ENCODE data around the gene TMEM107.

The TMEM107 gene

GRCh38 chr17:8161289-8162232, 14.6 kb downstream of the TMEM107 start:
- DNase-seq, result no peak

- DNase-seq, result no peak
Measured at GRCh38 chr17:8160741-8161221, 15.4 kb downstream of the TMEM107 start.

GRCh38 chr17:8160224-8160577, 16.0 kb downstream of the TMEM107 start:
- DNase-seq, result no peak

GRCh38 chr17:8159459-8160223, 16.5 kb downstream of the TMEM107 start:
- DNase-seq, result no peak

GRCh38 chr17:8159032-8159400, 17.2 kb downstream of the TMEM107 start:
- DNase-seq, result no peak

GRCh38 chr17:8158267-8159031, 17.7 kb downstream of the TMEM107 start:
- peak in 1 of 2 experiments; percentile 46 for DNase-seq

GRCh38 chr17:8156246-8156992, 19.8 kb downstream of the TMEM107 start:
- peak; percentile 100 for DNase-seq

- no peak for DNase-seq
Measured at GRCh38 chr17:8155996-8156245, 20.3 kb downstream of the TMEM107 start.

GRCh38 chr17:8155231-8155995, 20.8 kb downstream of the TMEM107 start:
- no peak for DNase-seq

GRCh38 chr17:8154608-8155155, 21.5 kb downstream of the TMEM107 start:
- no peak for DNase-seq

- peak; percentile 18 to 47 for DNase-seq
Measured at GRCh38 chr17:8153957-8154607, 22.1 kb downstream of the TMEM107 start.

GRCh38 chr17:8153525-8153956, 22.6 kb downstream of the TMEM107 start:
- no peak for DNase-seq

GRCh38 chr17:8153031-8153451, 23.1 kb downstream of the TMEM107 start:
- no peak for DNase-seq

- DNase-seq, result peak; percentile 90 to 98
Measured at GRCh38 chr17:8152112-8152775, 23.9 kb downstream of the TMEM107 start, which contains the start of gene PER1. Gene PER1 (minus strand): TSS chr17:8152404. CDS start chr17:8150706, 1,698 bp downstream.

- DNase-seq, result peak in 1 of 2 experiments; percentile 13
Measured at GRCh38 chr17:8151641-8152111, 24.5 kb downstream of the TMEM107 start.

- DNase-seq, result peak; percentile 51 to 75
Measured at GRCh38 chr17:8151120-8151640, 25.0 kb downstream of the TMEM107 start.

- DNase-seq, result no peak
Measured at GRCh38 chr17:8150194-8151119, 25.7 kb downstream of the TMEM107 start.

GRCh38 chr17:8149419-8150193, 26.6 kb downstream of the TMEM107 start:
- DNase-seq, result no peak
